AG09309 (cell line): ENCODE measurements around the gene HSF2BP.
A peak's percentile ranks its signal among the peaks of the same experiment; 100 is the strongest.

ENCODE experiments used
- DNase-seq: peaks from one replicate; pipeline ENCODE4 v3.0.0-alpha.2; 2010; ENCODE audit warnings: low read depth
- H3K4me3 ChIP-seq: 2 replicates; pipeline ENCODE4 v1.5.1; 2011; ENCODE audit warnings: mild to moderate bottlenecking, low read depth, low read length, moderate library complexity; ENCODE audit not compliant: control insufficient read depth
- TF ChIP-seq, protein P1 (sequence below): IDR thresholded peaks from 2 replicates; pipeline ENCODE4 v1.5.1; 2011; ENCODE audit warnings: mild to moderate bottlenecking, low read depth, low read length, inconsistent platforms; ENCODE audit not compliant: insufficient read depth, control insufficient read depth; ENCODE audit errors: missing control alignments

HSF2BP gene

DNA sequence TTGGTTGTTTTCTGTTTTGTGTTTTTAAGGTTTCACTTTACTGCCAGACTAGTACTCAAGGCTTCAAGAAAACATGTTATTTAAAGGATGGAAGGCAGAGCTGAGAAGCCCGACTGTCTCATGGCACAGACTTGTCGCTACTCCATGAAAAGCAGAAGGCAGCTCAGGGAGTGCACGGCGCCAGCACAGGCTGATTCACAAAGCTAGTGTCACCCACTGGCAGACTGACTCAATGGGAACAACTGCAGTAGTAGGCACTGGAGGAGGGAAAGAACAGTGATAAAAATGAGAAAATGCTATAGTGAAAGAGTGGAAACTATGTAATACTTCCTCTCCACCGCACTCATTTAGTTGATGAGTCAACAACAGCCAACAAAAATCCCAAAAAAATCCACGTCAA lies 14.7 kb downstream of the HSF2BP start:
- TF ChIP-seq, protein P1, sequence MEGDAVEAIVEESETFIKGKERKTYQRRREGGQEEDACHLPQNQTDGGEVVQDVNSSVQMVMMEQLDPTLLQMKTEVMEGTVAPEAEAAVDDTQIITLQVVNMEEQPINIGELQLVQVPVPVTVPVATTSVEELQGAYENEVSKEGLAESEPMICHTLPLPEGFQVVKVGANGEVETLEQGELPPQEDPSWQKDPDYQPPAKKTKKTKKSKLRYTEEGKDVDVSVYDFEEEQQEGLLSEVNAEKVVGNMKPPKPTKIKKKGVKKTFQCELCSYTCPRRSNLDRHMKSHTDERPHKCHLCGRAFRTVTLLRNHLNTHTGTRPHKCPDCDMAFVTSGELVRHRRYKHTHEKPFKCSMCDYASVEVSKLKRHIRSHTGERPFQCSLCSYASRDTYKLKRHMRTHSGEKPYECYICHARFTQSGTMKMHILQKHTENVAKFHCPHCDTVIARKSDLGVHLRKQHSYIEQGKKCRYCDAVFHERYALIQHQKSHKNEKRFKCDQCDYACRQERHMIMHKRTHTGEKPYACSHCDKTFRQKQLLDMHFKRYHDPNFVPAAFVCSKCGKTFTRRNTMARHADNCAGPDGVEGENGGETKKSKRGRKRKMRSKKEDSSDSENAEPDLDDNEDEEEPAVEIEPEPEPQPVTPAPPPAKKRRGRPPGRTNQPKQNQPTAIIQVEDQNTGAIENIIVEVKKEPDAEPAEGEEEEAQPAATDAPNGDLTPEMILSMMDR: no peak
- no peak overlapping the region for H3K4me3 ChIP-seq
- DNase-seq: peak; percentile 40

DNA sequence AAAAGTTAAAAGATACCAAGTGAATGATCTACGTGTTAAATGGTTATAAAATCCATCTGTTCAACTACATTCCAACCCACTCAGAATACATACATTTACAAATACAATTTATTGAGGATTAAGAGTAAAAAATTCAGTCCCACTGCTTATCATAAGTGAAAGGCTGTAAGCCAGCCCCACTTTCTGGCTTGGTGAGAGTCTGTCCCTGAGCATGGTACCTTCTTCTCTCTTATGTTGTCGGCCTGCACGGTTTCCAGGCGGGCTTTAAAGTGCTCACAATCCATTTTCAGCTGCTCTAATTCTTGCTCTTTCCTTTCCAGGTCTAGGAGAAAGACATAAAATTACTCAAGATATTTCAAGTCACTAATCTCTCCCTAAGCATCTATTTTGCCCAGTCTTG lies 15.2 kb downstream of the HSF2BP start:
- TF ChIP-seq, protein P1: no peak
- no peak for DNase-seq
- no peak overlapping the region for H3K4me3 ChIP-seq

DNA sequence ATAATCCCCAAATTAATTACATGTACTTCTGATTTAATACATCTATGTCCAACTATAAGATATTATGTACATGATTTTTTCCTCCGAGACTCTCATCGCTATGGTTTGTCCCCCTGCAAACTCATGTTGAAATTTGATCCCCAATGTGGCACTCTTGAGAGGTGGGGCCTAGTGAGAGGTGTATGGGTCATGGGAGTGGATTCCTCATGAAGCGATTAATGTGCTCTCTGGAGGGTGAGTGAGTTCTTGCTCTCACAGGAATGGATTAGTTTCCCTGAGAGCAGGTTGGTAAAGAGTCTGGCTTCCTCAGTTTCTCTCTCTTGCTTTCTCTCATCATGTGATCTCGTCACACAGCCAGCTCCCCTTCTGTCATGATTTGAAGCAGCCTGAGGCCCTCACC lies 16.1 kb downstream of the HSF2BP start:
- TF ChIP-seq, protein P1: no peak
- DNase-seq: no peak

DNA sequence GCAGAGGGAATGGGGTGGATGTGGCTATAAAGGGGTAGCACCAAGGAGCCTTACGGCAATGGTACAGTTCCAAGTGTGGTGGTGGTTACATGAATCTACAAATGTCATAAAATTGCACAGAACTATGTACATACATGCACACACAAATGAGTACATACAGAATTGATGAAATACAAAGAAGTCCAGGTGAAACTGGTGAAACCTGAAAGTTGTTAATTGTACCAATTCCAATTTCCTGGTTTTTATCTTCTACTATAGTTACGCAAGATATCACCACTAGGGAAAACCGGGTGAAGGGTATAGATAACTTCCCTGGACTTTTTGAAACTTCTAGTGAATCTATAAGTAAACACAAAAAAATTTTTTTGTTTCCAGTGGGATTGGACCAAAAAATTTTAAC lies 18.9 kb downstream of the HSF2BP start:
- TF ChIP-seq, protein P1: no peak
- H3K4me3 ChIP-seq: no peak overlapping the region
- DNase-seq: no peak

More for the DNA sequence above, 16.1 kb downstream of the HSF2BP start:
- no peak overlapping the region for H3K4me3 ChIP-seq

DNA sequence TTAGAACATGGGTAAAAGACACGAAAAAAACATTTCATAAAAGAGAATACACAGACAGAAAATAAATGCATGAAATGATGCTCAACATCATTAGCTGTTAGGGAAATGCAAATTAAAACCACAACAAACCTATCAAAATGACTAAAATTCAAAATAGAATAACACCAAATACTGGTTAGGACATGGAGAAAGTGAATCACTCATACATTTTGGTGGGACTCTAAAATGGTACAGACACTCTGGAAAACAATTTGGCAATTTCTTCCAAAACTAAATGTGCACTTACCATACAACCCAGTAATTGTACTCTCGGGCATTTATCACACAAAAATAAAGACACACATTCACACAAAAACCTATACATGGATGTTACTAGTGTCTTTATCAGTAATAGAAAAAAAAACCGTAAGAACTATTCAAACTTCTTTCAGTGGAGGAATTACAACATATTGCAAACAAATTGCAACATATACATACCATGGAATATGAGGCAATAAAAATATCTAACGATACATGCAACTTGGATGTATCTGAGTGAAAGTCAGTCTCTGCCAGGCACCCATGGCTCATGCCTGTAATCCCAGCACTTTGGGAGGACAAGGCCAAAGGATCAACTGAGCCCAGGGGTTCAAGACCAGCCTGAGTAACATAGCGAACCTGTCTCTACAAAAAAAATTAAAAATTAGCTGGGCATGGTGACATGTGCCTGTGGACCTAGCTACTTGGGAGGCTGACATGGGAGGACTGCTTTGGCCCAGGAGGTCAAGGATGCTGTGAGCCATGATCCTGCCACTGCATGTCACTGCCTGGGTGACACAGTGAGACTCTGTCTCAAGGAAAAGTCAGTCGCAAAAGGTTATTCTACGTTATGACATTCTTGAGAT lies 19.6 kb downstream of the HSF2BP start:
- TF ChIP-seq, protein P1: no peak
- DNase-seq: peak; percentile 75
- H3K4me3 ChIP-seq: no peak overlapping the region

DNA sequence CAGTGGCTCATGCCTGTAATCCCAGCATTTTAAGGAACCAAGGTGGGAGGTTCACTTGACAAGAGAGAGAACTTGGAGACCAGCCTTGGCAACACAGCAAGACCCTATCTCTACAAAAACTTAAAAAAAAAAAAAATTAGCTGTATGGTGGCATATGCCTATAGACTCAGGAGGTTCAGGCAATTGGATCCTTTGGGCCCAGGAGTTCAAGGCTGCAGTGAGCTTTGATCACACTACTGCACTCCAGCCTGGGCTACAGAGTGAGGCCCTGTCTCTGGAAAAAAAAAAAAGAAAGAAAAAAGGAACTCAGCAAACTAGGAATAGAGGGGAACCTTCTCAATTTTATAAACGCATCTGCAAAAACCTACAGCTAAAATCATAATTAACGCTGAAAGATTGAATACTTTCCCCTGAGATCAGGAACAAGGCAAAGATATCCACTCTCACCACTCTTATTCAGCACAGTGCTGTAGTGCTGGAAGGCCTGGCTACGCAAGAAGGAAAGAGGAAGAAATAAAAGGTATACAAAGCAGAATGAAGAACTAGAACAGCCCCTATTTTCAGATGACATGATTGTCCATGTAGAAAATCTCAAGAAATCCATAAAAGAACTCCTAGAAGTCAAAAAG lies 21.6 kb downstream of the HSF2BP start:
- H3K4me3 ChIP-seq: no peak overlapping the region
- no peak for DNase-seq
- TF ChIP-seq, protein P1: no peak
